ENCODE data around the gene PTX4. TPM values are rescaled to one million over a fixed set of nuclear protein-coding genes. Genes with fewer than 3 reads are reported as not detected.

Gene PTX4
- total RNA-seq, 1 donor from 2014 or later: not detected

DNA sequence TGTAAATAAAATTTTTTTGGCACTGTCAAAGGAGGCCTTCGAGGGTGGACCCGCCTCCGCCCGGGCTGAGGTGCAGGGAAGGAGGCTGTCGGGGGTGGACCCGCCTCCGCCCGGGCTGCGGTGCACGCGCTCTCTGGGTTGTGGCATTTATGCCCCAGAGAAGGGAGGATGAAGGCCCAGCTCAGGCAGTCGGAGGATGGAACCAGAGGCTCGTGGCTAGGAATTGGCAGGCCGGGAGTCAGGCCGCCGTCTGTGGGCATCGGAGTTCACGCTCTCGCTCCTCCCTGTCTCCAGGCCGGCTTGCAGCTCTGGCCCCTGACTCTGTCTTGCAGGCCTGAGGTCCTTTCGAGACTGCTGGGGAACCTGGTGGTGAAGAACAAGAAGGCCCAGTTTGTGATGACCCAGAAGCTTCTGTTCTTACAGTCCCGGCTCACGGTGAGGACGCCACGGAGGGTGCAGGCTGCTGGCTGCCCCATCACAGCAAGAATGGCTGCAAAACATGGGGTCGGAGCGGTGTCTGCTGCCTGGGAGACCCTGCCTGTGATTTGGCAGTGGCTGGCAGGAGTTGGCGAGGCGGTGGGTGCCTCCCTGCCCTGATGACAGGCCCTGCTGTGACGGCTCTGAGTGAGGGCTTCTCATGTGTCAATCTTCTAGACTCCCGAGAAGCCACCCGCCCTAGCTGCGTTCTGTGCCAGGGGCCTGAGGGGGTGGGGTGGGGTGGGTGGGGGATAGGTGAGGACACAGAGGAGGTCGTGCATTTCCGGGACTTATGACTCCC lies 10.3 kb upstream of the PTX4 start:
- no peak for DNase-seq (ENCODE audit: extremely low spot score in 2 of 2)
- TF ChIP-seq, protein P1, sequence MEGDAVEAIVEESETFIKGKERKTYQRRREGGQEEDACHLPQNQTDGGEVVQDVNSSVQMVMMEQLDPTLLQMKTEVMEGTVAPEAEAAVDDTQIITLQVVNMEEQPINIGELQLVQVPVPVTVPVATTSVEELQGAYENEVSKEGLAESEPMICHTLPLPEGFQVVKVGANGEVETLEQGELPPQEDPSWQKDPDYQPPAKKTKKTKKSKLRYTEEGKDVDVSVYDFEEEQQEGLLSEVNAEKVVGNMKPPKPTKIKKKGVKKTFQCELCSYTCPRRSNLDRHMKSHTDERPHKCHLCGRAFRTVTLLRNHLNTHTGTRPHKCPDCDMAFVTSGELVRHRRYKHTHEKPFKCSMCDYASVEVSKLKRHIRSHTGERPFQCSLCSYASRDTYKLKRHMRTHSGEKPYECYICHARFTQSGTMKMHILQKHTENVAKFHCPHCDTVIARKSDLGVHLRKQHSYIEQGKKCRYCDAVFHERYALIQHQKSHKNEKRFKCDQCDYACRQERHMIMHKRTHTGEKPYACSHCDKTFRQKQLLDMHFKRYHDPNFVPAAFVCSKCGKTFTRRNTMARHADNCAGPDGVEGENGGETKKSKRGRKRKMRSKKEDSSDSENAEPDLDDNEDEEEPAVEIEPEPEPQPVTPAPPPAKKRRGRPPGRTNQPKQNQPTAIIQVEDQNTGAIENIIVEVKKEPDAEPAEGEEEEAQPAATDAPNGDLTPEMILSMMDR (IDR thresholded peaks at IDR 0.05): no peak
- TF ChIP-seq POLR2AphosphoS5 (IDR thresholded peaks at IDR 0.05; ENCODE audit: insufficient read depth in 1 of 2, low read depth in 1 of 2) (no peak), POLR2A (IDR thresholded peaks at IDR 0.05) (no peak)
- Histone ChIP-seq H3K9me3 (no peaks in the 10 kb centered on the region), H3K4me3 (no peak overlapping the region), H3K27me3 (no peaks in the 10 kb centered on the region), H3K36me3 (peaks cover 0 to 80% of the 10 kb centered on the region in 2 donors), H3K4me1 (peaks cover 11% of the 10 kb centered on the region), H3K27ac (no peak overlapping the region)
- intact Hi-C loops (cut with DNase I): loop anchor here (10.0 kb wide), 2 partner anchors 46 to 116 kb away; partner anchors contain the start of genes CRAMP1 and IFT140

DNA sequence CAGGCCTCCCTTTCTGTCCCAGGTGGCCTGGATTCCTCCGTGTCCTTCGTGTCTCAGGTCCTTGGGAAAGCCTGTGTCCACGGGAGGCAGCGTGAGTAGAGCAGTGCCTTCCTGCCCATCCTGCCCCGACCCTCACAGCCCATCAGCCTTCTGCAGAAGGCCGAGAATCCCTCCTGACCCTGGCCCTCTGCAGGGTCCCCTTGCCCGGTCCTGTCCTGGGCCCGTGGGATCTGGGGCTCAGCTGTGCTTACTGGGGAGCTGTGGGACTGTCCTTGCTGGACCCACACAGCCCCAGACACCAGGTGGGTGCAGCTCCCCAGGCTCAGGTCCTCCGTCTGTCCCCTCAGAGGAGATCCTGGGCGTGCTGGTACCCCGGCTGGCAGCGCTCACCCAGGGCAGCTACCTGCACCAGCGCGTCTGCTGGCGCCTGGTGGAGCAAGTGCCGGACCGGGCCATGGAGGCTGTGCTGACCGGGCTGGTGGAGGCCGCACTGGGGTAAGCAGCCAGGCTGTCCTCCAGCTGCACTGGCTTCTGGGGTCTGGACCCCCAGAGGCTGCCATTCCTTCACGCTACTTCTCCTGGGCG lies 8.4 kb upstream of the PTX4 start:
- H3K27me3 ChIP-seq: no peaks in the 10 kb centered on the region
- H3K36me3 ChIP-seq: peaks cover 0 to 62% of the 10 kb centered on the region in 2 donors
- H3K9me3 ChIP-seq: no peaks in the 10 kb centered on the region
- intact Hi-C loops (cut with DNase I): loop anchor here (10.0 kb wide), 2 partner anchors 48 to 118 kb away; partner anchors contain the start of genes CRAMP1 and IFT140
- H3K4me3 ChIP-seq: no peak overlapping the region
- no peak for DNase-seq (ENCODE audit: extremely low spot score in 2 of 2)
- no peak overlapping the region for H3K27ac ChIP-seq
- TF ChIP-seq, protein P1 (IDR thresholded peaks at IDR 0.05): no peak
- TF ChIP-seq POLR2A (IDR thresholded peaks at IDR 0.05): no peak
- TF ChIP-seq POLR2AphosphoS5 (IDR thresholded peaks at IDR 0.05; ENCODE audit: insufficient read depth in 1 of 2, low read depth in 1 of 2): no peak
- peaks cover 25% of the 10 kb centered on the region for H3K4me1 ChIP-seq

DNA sequence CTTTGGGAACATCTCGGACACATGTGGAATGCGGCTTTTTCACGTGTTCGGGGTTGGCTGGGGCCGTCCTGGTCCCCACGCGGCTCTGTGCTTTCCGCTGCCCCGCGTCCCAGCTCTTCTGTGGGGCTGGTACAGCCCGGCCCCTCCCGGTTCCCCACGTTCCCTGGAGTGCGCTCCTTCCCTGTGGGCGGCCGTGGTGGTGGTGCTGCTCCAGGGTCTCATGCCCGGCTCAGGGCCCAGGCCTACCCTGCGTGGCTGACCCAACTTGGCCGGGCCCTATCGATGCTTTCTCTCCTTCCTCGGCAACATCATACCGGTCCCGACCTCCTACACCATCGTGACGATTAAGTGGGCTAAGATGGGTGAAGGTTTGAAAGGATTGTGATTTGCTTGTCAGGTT lies 7.7 kb upstream of the PTX4 start:
- Histone ChIP-seq H3K36me3 (peaks cover 0 to 55% of the 10 kb centered on the region in 2 donors), H3K27ac (no peak overlapping the region), H3K27me3 (no peaks in the 10 kb centered on the region), H3K9me3 (no peaks in the 10 kb centered on the region), H3K4me1 (peaks cover 25% of the 10 kb centered on the region), H3K4me3 (no peak overlapping the region)
- TF ChIP-seq, protein P1 (IDR thresholded peaks at IDR 0.05): no peak
- TF ChIP-seq POLR2A (IDR thresholded peaks at IDR 0.05) (no peak), POLR2AphosphoS5 (IDR thresholded peaks at IDR 0.05; ENCODE audit: insufficient read depth in 1 of 2, low read depth in 1 of 2) (no peak)
- no peak for DNase-seq (ENCODE audit: extremely low spot score in 2 of 2)
- intact Hi-C loops (cut with DNase I): loop anchor here (10.0 kb wide), 2 partner anchors 48 to 118 kb away; partner anchors contain the start of genes CRAMP1 and IFT140

DNA sequence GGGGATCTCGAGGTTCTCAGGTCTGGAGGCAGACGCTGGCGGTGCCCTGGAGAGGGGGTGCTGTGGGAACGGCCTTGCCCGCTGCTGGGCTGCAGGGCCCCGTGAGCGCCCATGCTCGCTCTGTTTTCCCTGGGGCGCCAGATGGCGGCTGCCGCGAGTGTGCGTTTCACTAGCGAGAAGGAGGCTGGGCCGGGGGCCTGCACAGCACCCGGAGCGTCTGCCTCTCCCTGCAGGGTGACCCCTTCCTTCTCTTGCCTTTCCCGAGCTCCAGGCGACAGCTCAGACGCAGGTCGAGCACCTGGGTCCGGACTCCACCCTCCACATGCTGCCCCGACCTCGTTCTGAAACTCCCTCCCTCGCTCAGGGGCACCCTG lies 7.1 kb upstream of the PTX4 start:
- no peak overlapping the region for H3K27ac ChIP-seq
- no peak overlapping the region for H3K4me3 ChIP-seq
- no peaks in the 10 kb centered on the region for H3K27me3 ChIP-seq
- peaks cover 0 to 49% of the 10 kb centered on the region in 2 donors for H3K36me3 ChIP-seq
- no peak for DNase-seq (ENCODE audit: extremely low spot score in 2 of 2)
- intact Hi-C loops (cut with DNase I): loop anchor here (10.0 kb wide), 2 partner anchors 49 to 119 kb away; partner anchors contain the start of genes CRAMP1 and IFT140
- no peaks in the 10 kb centered on the region for H3K9me3 ChIP-seq
- no peak for TF ChIP-seq POLR2A (IDR thresholded peaks at IDR 0.05)
- peaks cover 25% of the 10 kb centered on the region for H3K4me1 ChIP-seq

DNA sequence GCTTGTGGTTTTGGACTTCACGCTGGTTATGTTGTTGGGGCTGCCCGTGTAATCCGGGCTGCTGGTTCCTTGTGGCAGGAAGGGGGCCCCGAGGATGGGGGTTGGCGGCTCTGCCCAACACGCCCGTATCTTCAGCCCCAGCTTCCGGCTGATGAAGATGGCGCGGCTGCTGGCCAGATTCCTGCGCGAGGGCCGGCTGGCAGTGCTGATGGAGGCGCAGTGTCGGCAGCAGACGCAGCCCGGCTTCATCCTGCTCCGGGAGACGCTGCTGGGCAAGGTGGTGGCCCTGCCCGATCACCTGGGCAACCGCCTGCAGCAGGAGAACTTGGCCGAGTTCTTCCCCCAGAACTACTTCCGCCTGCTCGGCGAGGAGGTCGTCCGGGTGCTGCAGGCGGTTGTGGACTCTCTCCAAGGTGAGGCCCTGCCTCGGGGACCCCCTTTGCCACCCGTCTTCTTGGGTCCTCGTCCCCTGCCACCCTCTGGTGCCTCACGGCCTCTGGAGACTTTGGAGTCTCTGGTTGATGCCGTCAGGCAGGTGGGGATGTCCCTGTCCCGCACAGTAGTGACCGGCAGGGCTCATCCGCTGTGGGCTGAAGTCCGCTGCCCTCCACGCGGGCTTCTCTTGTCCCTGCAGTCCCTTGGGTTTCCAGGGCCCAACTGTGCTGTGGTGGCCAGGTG lies 6.6 kb upstream of the PTX4 start:
- intact Hi-C loops (cut with DNase I): loop anchor here (10.0 kb wide), 2 partner anchors 49 to 119 kb away; partner anchors contain the start of genes CRAMP1 and IFT140
- no peak for DNase-seq (ENCODE audit: extremely low spot score in 2 of 2)
- H3K36me3 ChIP-seq: peaks cover 0 to 44% of the 10 kb centered on the region in 2 donors
- no peaks in the 10 kb centered on the region for H3K27me3 ChIP-seq
- H3K4me3 ChIP-seq: no peak overlapping the region
- no peak overlapping the region for H3K27ac ChIP-seq
- H3K9me3 ChIP-seq: no peaks in the 10 kb centered on the region
- peaks cover 25% of the 10 kb centered on the region for H3K4me1 ChIP-seq
- TF ChIP-seq, protein P1 (IDR thresholded peaks at IDR 0.05): no peak
- TF ChIP-seq POLR2A (IDR thresholded peaks at IDR 0.05) (no peak), POLR2AphosphoS5 (IDR thresholded peaks at IDR 0.05; ENCODE audit: insufficient read depth in 1 of 2, low read depth in 1 of 2) (no peak)
